ENCODE results near the gene ALX4.

DNA sequence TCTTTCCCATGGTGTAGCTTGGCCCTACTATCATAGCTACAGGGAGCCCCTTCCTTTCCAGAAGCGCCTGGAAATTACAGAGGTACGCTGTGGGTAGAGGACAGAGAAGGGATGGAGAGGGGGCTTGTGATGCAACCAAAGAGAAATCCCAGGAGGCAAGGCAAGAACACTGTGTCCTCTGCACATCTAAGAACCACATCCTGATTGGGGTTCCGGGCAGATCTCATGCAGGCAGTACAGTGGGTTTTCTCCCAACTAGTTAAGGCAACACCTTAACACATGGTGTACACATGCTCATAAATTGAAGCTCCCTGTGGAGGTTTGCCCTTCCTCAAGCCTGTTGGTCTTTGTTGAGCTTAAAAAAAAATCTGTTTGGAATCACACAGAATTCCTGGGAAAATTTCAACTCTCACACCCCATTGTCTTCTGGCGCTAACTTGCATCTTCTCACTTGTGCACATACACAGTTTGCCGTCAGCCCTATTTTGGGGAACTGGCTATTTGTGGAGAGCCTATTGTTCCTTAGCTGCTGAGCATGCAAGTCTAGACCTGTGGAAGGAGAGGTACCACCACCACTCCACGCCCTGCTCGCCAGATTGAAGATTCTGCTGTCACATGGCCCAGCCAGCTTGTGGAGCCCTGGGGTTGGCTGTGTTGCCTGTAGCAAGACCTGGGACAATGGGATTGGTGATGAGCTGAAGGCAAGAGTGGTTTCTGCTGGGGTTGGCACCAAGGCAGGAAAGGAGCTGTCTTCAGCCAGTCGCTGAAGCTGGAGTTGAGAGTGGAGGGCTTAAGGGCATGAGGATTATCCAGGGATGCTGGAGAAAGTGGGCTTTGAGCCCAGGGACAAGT, 52.4 kb downstream of the ALX4 start:
- TF ChIP-seq, protein P1, sequence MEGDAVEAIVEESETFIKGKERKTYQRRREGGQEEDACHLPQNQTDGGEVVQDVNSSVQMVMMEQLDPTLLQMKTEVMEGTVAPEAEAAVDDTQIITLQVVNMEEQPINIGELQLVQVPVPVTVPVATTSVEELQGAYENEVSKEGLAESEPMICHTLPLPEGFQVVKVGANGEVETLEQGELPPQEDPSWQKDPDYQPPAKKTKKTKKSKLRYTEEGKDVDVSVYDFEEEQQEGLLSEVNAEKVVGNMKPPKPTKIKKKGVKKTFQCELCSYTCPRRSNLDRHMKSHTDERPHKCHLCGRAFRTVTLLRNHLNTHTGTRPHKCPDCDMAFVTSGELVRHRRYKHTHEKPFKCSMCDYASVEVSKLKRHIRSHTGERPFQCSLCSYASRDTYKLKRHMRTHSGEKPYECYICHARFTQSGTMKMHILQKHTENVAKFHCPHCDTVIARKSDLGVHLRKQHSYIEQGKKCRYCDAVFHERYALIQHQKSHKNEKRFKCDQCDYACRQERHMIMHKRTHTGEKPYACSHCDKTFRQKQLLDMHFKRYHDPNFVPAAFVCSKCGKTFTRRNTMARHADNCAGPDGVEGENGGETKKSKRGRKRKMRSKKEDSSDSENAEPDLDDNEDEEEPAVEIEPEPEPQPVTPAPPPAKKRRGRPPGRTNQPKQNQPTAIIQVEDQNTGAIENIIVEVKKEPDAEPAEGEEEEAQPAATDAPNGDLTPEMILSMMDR (conservative IDR thresholded peaks at IDR 0.05; ENCODE audit: low read depth in 2 of 2) = no peak
- TF ChIP-seq POLR2AphosphoS5 (IDR thresholded peaks at IDR 0.05; ENCODE audit: low read depth) (no peak), EZH2 (IDR thresholded peaks at IDR 0.05; ENCODE audit: low read depth, unreplicated experiment) (no peak), CREB1 (CRISPR knock-in tag; IDR thresholded peaks at IDR 0.05; ENCODE audit: low read depth) (no peak)

Data from GM23338 (cell line).